ENCODE measurements around the gene RAB15.

DNA sequence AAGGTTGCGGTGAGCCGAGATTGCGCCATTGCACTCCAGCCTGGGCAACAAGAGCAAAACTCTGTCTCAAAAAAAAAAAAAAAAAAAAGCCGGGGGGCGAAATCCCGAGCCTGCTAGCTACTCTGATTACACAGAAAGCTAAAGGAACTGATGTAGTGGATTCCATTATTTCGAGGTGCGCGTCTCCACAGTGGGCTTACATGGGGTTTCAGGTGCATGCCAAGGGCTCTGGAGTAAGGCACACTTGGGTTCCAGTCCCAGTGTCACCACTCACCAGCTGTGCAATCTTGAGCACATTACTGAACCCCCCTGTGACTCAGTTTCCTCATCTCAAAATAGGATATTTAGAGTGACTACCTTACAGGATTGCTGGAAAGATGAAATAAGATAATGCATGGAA lies 1.7 kb upstream of the RAB15 start:
- TF ChIP-seq, protein P1, sequence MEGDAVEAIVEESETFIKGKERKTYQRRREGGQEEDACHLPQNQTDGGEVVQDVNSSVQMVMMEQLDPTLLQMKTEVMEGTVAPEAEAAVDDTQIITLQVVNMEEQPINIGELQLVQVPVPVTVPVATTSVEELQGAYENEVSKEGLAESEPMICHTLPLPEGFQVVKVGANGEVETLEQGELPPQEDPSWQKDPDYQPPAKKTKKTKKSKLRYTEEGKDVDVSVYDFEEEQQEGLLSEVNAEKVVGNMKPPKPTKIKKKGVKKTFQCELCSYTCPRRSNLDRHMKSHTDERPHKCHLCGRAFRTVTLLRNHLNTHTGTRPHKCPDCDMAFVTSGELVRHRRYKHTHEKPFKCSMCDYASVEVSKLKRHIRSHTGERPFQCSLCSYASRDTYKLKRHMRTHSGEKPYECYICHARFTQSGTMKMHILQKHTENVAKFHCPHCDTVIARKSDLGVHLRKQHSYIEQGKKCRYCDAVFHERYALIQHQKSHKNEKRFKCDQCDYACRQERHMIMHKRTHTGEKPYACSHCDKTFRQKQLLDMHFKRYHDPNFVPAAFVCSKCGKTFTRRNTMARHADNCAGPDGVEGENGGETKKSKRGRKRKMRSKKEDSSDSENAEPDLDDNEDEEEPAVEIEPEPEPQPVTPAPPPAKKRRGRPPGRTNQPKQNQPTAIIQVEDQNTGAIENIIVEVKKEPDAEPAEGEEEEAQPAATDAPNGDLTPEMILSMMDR (IDR thresholded peaks at IDR 0.05), result no peak
- no peak for TF ChIP-seq POLR2AphosphoS5 (IDR thresholded peaks at IDR 0.05; ENCODE audit: insufficient read depth in 1 of 2, low read depth in 1 of 2)
- TF ChIP-seq POLR2A (IDR thresholded peaks at IDR 0.05), result no peak
